Ramos (cell line): Measurements from ENCODE around the gene ACTRT2.

Source experiments
- in situ Hi-C: fragments of 300-500 bp; cut with MboI; formaldehyde crosslinking; loops from one replicate; pipeline ENCODE4 v1.14.3; 2022; ENCODE audit warnings: low sequenced_read_pairs; ENCODE audit not compliant: unreplicated experiment

ACTRT2 gene

DNA sequence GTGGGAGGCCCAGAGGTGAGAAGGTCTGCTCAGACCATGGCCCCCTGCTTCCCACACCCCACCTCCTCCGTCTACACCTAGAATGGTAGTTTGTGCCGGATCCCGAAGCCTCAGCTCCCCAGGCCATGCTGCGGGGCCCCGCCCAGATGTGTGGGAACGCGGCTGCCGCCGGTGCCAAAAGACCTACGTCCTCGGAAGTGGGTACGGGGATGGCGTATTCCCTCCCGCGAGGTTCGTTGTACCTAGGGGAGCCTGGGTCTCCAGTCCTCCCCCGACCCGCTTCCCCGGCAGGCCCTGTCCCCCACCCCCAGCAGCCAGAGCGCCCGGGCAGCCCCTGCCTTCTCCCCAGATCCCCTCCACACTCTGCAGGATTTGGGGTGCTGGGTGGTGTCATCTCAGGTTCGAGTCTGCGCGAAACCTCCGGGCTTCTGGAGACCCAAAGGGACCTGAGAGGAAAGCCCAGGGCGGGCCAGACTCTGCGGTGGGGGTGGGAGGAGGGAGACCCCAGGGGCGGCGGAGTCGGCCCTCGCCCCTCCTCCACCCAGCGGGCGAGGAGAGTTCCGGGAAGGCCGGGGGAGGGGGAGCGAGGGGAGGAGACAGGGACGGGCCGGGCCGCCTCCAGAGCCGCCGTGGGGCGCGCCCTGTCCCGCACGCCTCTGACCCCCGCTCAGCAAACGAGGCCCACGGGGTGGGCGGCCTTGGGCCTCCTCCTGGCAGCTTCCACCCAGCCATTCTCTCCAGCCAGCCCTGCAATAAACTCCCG lies 41.5 kb downstream of the ACTRT2 start:
- in situ Hi-C loops, result no loop called here

DNA sequence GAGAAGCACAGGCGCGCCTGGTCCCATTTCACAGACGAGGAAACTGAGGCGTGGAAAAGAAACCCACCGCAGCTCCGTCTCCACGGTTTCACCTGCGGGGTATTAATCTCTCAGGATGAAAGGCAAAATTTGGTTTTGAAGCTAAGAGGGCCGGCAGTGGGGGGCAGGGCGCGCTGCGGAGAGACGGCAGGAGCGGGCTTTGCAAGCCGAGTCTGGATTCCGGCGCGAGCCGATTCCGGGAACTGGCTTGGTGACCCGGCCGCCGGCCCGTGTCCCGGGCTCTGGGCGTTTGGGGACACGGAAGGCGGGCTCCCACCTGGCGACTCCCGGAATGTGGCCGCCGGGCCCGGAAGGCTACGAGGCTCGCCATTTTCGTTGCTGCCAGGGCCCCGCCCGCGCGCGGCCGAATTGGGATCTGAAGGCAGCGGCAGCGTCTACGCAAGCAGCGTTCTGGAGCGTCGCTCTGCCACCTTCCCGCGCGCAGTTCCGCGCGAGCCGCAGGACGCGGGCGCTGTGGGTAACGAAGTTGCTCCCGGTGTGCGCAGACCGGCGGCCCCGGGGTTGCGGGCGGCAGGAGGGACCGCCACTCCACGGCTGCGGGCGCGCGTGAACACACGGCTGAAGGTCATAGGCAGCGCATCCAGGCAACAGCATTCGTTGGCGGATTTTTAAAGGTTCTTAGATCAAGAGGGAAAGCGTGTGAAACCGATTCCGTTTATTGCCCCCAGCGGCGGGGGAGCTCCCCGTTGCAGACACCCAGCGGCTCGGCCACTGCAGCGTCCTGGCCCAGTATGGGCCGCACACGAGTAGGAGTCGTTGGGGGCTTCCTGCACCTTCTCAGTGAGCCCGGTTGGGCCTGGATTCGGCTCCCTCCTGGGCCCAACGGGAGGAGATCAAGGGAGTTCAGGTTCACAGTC lies 42.4 kb downstream of the ACTRT2 start:
- in situ Hi-C loops, result no loop called here

DNA sequence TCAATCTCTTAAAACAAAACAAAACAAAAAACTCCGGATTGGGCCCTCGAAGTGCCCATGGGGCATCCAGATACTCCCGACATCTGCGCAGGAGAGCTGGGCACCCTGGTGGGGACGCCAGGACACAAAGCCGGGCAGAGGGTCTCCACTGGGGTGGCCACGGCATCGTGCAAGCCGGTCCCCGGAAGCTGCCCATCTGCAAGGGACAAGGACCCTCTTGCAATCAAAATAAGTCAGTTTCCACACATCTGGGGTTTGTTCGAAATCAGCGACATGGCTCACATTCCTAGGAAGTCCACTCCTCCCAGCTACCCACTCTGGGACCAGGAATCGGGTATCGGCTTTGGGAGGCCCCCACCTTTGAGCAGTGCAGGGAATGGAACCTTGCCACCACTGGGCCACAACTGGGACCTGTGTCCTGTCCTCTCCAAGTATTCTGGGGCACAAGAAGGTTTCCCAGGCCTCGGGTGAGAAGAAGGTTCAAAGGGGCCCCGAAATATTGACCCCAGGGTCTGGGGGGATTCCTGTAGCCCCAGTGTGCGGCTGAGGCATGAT lies 43.1 kb downstream of the ACTRT2 start:
- in situ Hi-C loops, result no loop called here

- in situ Hi-C loops, result no loop called here
Measured at GRCh38 chr1:3064901-3065300, 43.6 kb downstream of the ACTRT2 start.

GRCh38 chr1:3065396-3065795 lies 44.1 kb downstream of the ACTRT2 start:
- in situ Hi-C loops, result no loop called here

GRCh38 chr1:3065797-3066196 lies 44.5 kb downstream of the ACTRT2 start:
- in situ Hi-C loops, result no loop called here

GRCh38 chr1:3066250-3066711 lies 45.0 kb downstream of the ACTRT2 start:
- in situ Hi-C loops, result no loop called here

DNA sequence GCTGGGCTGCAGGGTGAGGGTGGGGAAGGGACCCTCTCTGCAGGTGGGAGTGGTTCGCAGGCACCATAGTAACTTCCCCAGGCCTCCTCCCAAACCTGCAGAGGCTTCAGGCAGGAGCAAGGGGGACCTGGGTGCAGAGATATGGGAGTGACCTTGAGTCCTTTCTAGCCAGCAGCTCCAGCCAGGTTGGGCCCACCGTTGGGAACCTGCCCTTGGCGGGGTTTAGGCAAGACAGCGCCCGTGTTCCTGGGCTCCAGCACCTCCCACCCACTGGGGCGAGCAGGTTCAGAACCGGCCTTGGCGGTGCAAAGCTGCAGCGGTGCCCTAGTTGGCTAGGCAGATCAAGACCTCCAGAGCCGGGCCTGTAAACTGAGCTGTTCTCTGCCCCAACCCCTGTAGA lies 45.6 kb downstream of the ACTRT2 start:
- in situ Hi-C loops, result no loop called here

GRCh38 chr1:3067301-3067670 lies 46.0 kb downstream of the ACTRT2 start:
- in situ Hi-C loops, result no loop called here

GRCh38 chr1:3067671-3068563 lies 46.6 kb downstream of the ACTRT2 start:
- in situ Hi-C loops, result no loop called here

GRCh38 chr1:3068564-3069431 lies 47.5 kb downstream of the ACTRT2 start, which contains the start of gene PRDM16:
PRDM16 (plus strand) TSS chr1:3069203; CDS start chr1:3069260, 57 bp downstream.
- in situ Hi-C loops, result no loop called here

DNA sequence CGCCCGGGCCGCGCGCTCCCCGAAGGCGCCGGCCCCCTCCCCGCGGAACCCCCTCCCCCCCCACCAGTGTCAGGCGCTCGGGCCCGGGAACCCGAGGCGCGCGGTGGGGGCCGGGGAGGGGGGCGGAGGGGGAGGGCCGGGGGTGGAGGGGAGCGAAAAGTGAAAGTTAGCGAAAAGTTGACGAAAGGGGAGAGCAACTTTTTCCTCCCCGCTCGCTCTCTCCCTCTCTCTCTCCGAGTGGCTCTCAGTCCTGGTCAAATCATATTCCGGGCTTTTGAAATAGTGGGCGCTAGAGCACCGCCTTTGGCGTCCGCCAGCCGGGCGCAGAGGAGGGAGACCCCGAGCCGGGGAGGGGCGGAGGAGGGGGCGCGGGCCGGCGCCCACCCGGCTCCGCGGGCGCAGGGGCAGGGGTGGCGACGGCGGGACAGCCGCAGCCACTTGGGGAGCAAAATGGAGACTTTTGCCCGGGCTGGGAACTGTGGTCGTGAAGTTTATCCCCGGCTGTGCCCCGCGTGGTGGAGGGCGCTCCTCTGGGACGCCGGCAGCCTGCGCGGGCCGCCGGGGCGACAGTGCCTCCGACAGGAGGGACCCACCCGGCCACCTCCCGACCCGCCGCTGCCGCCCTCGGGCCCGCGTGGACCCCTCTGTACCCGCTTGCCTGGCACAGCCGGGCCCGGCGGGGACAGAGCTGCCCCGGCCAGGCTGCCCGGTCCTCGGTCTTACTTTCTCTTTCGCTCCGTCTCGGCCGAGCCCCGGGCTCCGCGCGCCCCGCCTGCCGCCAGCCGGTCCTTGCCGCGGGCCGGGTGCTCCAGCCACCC lies 48.4 kb downstream of the ACTRT2 start:
- in situ Hi-C loops, result no loop called here

DNA sequence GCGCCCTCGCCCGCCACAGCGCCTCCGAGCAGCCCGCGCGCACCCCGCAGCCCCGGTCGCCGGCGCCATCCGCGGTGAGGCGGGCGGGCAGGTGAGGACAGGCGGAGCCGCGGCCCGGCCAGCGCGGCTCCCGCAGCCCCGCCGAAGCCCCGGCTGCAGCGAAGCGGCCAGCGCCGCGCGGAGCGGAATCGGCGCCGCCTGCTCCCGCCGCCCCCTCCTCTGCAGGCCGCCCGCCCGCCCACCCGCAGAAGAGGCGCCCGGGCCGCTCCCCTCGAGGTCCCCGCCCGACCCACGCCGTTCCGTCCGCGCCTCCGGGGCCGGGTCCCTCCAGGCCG lies 49.0 kb downstream of the ACTRT2 start:
- in situ Hi-C loops, result no loop called here

- in situ Hi-C loops, result no loop called here
Measured at GRCh38 chr1:3070644-3071564, 49.6 kb downstream of the ACTRT2 start.

DNA sequence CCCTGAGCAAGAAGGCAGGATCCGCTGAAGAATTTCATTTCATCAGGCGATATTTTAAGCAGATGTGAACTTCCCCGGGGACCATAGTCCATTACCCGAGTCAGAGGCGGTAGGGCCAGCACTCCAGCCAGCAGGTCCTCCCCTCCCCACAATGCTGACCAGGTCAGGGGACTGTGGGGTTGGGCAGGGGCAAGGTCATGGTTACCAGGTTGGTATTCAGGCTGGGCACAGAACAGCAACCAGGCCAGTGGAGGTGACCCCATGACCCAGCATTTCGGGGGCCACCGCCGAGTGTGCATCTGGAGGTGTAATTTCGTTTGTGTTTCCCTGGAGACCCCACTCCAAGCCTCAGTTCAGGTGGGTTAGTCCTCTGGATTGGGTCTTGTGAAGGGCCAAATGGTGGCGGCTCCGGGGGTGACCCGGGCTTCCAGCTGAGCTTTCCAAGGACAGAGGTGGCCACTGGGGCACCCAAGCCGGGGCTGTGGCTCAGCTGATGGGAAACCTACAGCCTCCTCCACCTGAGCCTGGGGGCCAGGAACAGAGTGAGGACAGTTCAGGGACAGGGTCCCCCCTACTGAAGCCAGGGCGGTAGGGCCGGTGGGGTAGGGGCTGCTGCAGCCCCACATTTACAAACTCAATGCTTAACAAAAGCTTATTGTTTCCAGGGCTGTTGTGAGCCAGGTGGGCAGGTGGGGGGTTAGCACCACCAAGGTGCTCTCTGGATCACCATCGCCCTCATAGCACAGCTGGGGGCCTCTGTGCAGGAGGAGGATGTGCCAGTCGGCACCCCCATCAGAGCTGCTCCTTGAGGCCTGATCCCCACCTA lies 50.5 kb downstream of the ACTRT2 start:
- in situ Hi-C loops, result no loop called here
